H1 (cell line): Measurements from ENCODE around the gene ITGA6. TPM values are rescaled to one million over a fixed set of nuclear protein-coding genes. Genes with fewer than 3 reads are reported as not detected.

Experiments
- CTCF ChIA-PET: fragments of 300-600 bp; sonication (Branson Sonifier 250); formaldehyde crosslinking; loops from one replicate; lab custom pipeline; 2021; ENCODE audit not compliant: partially characterized antibody; lab: Charles Lee
- POLR2A ChIA-PET: fragments of 300-600 bp; sonication (Branson Sonifier 250); formaldehyde crosslinking; loops from one replicate; lab custom pipeline; 2021; ENCODE audit warnings: inconsistent platforms; ENCODE audit not compliant: partially characterized antibody; lab: Charles Lee
- DNase-seq, 2 experiments: peaks; one replicate each; pipeline versions ENCODE4 v3.0.0 to v3.0.0-alpha.2; 2010 to 2022; ENCODE audit warnings: low spot score in 2 of 2, low read depth in 1 of 2, mixed read lengths in 1 of 2
- FAIRE-seq: peaks from 2 replicates; lab custom pipeline; 2011; peaks lifted over from hg19 to GRCh38; lab: Jason Lieb, UNC
- H2AFZ ChIP-seq: 2 replicates; pipeline ENCODE4 v1.8.1; 2012; ENCODE audit warnings: low read length, inconsistent platforms
- H2AK5ac ChIP-seq: 2 replicates; pipeline ENCODE4 v1.6.1; 2013; ENCODE audit warnings: low read depth, low read length
- H2BK120ac ChIP-seq: replicated peaks from 2 replicates; pipeline ENCODE3; 2013; ENCODE audit warnings: low read depth, low read length, inconsistent platforms
- H2BK12ac ChIP-seq: 2 replicates; pipeline ENCODE4 v1.6.1; 2013; ENCODE audit warnings: low read depth, low read length
- H2BK15ac ChIP-seq: 2 replicates; pipeline ENCODE4 v1.6.1; 2013; ENCODE audit warnings: low read length
- H2BK20ac ChIP-seq: 2 replicates; pipeline ENCODE4 v1.6.1; 2013; ENCODE audit warnings: low read length
- H2BK5ac ChIP-seq: 2 replicates; pipeline ENCODE4 v1.6.1; 2013; ENCODE audit warnings: low read depth, low read length
- H3K14ac ChIP-seq: 2 replicates; pipeline ENCODE4 v1.6.1; 2013; ENCODE audit warnings: inconsistent platforms; ENCODE audit not compliant: insufficient read length
- H3K18ac ChIP-seq: 2 replicates; pipeline ENCODE4 v1.6.1; 2013; ENCODE audit warnings: low read length; ENCODE audit errors: extremely low read depth
- H3K23ac ChIP-seq: 2 replicates; pipeline ENCODE4 v1.6.1; 2013; ENCODE audit warnings: inconsistent platforms; ENCODE audit not compliant: insufficient read length
- H3K23me2 ChIP-seq: 2 replicates; pipeline ENCODE4 v1.6.1; 2013; ENCODE audit warnings: low read depth, low read length
- H3K27ac ChIP-seq: 2 replicates; pipeline ENCODE4 v1.6.1; 2011; ENCODE audit warnings: low read depth, low read length, inconsistent platforms
- H3K27me3 ChIP-seq, 4 experiments: replicated peaks in 1 of 4; 1 replicate in 1 of 4; 2 replicates in 3 of 4; pipeline versions ENCODE4 v1.6.1 to v1.8.1; 2011 to 2013; ENCODE audit warnings: low read length in 3 of 4, mild to moderate bottlenecking in 3 of 4, inconsistent platforms in 2 of 4, mixed read lengths in 2 of 4, moderate library complexity in 1 of 4; ENCODE audit not compliant: control insufficient read depth in 3 of 4, insufficient read depth in 3 of 4; ENCODE audit errors: extremely low read depth in 1 of 4
- H3K36me3 ChIP-seq, 4 experiments: 2 replicates each; pipeline versions ENCODE4 v1.6.1 to v1.8.1; 2011 to 2013; ENCODE audit warnings: mild to moderate bottlenecking in 4 of 4, low read length in 3 of 4, moderate library complexity in 2 of 4, control low read depth in 1 of 4, inconsistent platforms in 1 of 4; ENCODE audit not compliant: insufficient read depth in 4 of 4, control insufficient read depth in 2 of 4
- H3K4ac ChIP-seq: replicated peaks from 2 replicates; pipeline ENCODE3; 2013; ENCODE audit warnings: low read length, low read depth, mixed read lengths, inconsistent platforms; ENCODE audit not compliant: insufficient read length
- H3K4me1 ChIP-seq, 4 experiments: replicated peaks in 1 of 4; 1 replicate in 1 of 4; 2 replicates in 3 of 4; pipeline versions ENCODE4 v1.6.1 to v1.8.1; 2011 to 2013; ENCODE audit warnings: low read length in 3 of 4, inconsistent platforms in 2 of 4, mixed read lengths in 1 of 4; ENCODE audit not compliant: insufficient read depth in 4 of 4, control insufficient read depth in 3 of 4
- H3K4me2 ChIP-seq, 2 experiments: 2 replicates each; pipeline versions ENCODE4 v1.6.1 to v1.8.1; 2011 to 2013; ENCODE audit warnings: low read depth in 2 of 2, low read length in 2 of 2, control low read depth in 1 of 2, inconsistent platforms in 1 of 2, mild to moderate bottlenecking in 1 of 2; ENCODE audit not compliant: insufficient read depth in 1 of 2
- H3K4me3 ChIP-seq, 4 experiments: fragments of 200-600, 300-600 bp in 1 of 4; sonication (generic), shearing (Covaris generic), sonication (Bioruptor Twin) in 1 of 4; 2 replicates each; pipeline versions ENCODE4 v1.5.1 to v1.8.1; 2011 to 2016; ENCODE audit warnings: low read length in 4 of 4, low read depth in 3 of 4, control low read depth in 2 of 4, inconsistent platforms in 2 of 4, mild to moderate bottlenecking in 2 of 4, mixed read lengths in 1 of 4, moderate library complexity in 1 of 4; ENCODE audit not compliant: insufficient read depth in 2 of 4; ENCODE audit errors: extremely low read depth in 1 of 4
- H3K56ac ChIP-seq: replicated peaks from 2 replicates; pipeline ENCODE3; 2013; ENCODE audit warnings: low read depth, mild to moderate bottlenecking, mixed read lengths, low read length, inconsistent platforms; ENCODE audit not compliant: insufficient read length
- H3K79me1 ChIP-seq: 2 replicates; pipeline ENCODE4 v1.6.1; 2013; ENCODE audit warnings: low read depth, low read length, control low read depth
- H3K79me2 ChIP-seq, 2 experiments: 2 replicates each; pipeline versions ENCODE4 v1.6.1 to v1.8.1; 2012 to 2013; ENCODE audit warnings: low read length in 2 of 2, mild to moderate bottlenecking in 2 of 2, inconsistent platforms in 1 of 2; ENCODE audit not compliant: insufficient read depth in 2 of 2, control insufficient read depth in 1 of 2
- H3K9ac ChIP-seq, 4 experiments: replicated peaks in 1 of 4; 1 replicate in 1 of 4; 2 replicates in 3 of 4; pipeline versions ENCODE4 v1.6.1 to v1.8.1; 2011 to 2013; ENCODE audit warnings: low read depth in 3 of 4, low read length in 3 of 4, control low read depth in 2 of 4, mild to moderate bottlenecking in 2 of 4, moderate library complexity in 2 of 4, inconsistent platforms in 1 of 4; ENCODE audit errors: extremely low read depth in 1 of 4
- H3K9me3 ChIP-seq, 2 experiments: 2 replicates each; pipeline versions ENCODE4 v1.6.1 to v1.8.1; 2012 to 2013; ENCODE audit warnings: mild to moderate bottlenecking in 2 of 2, moderate library complexity in 2 of 2, control low read depth in 1 of 2, inconsistent platforms in 1 of 2, low read depth in 1 of 2, low read length in 1 of 2, mixed read lengths in 1 of 2; ENCODE audit not compliant: insufficient read depth in 2 of 2
- H4K20me1 ChIP-seq, 2 experiments: replicated peaks in 1 of 2; 2 replicates each; pipeline versions ENCODE3 to v1.8.1; 2011 to 2013; ENCODE audit warnings: inconsistent platforms in 2 of 2, low read length in 2 of 2, mild to moderate bottlenecking in 1 of 2; ENCODE audit not compliant: insufficient read depth in 2 of 2, control insufficient read depth in 1 of 2
- H4K5ac ChIP-seq: 2 replicates; pipeline ENCODE4 v1.6.1; 2013; ENCODE audit warnings: low read length, low read depth, mixed read lengths, inconsistent platforms; ENCODE audit not compliant: insufficient read length
- H4K8ac ChIP-seq: 2 replicates; pipeline ENCODE4 v1.8.0; 2013; ENCODE audit warnings: mild to moderate bottlenecking, moderate library complexity, low read length, inconsistent platforms; ENCODE audit not compliant: insufficient read depth; ENCODE audit errors: extremely low read depth
- H4K91ac ChIP-seq: replicated peaks from 2 replicates; pipeline ENCODE3; 2013; ENCODE audit warnings: low read length, mixed read lengths, inconsistent platforms; ENCODE audit not compliant: insufficient read length
- EZH2 ChIP-seq: fragments of 200-600 bp; sonication (generic); IDR thresholded peaks from 2 replicates; pipeline ENCODE4 v1.7.1; 2012; ENCODE audit warnings: low read depth, mild to moderate bottlenecking, moderate library complexity, low read length, inconsistent platforms; ENCODE audit not compliant: severe bottlenecking
- WGBS, 2 experiments: shearing (Covaris generic) in 1 of 2; methylation state at CpG; one replicate each; pipeline versions ENCODE4 v1.1.6 to v1.1.7; 2013 to 2015; ENCODE audit warnings: low lambda C conversion rate in 2 of 2, mixed read lengths in 2 of 2, inconsistent platforms in 1 of 2, low coverage in 1 of 2, missing lambda C conversion rate in 1 of 2; ENCODE audit not compliant: insufficient replicate concordance in 2 of 2, insufficient coverage in 1 of 2, insufficient read length in 1 of 2; ENCODE audit errors: extremely low coverage in 1 of 2, missing lambda C conversion rate in 1 of 2; 5-methylcytosine and 5-hydroxymethylcytosine counted together
- polyA plus RNA-seq, 7 experiments: library from polyadenylated mRNA; depleted of rRNA in 3 of 7; stranded (reverse) in 5 of 7; unstranded in 2 of 7; fragments of >200 nt in 5 of 7; fragments of 200-250 nt in 2 of 7; gene quantifications; 1 replicate in 5 of 7; 2 replicates in 1 of 7; 4 replicates in 1 of 7; pipeline versions ENCODE4 v1.2.1 to v1.2.3, GENCODE V29; 2011 to 2013; ENCODE audit warnings: missing spikeins in 2 of 7, mixed read lengths in 2 of 7
- total RNA-seq: library from RNA; stranded (reverse); fragmentation: NEBNext Ultra II Directional; extraction: Animal tissue kit (Norgen Biotek cat#: 25700); gene quantifications from 2 replicates; pipeline ENCODE4 v1.2.1, GENCODE V29; 2021

ITGA6 gene
- total and polyA plus RNA-seq, 2 of the 8 experiments (the other 6 are each of a cell fraction or from before 2014, with no cell fraction given): 26.9 to 118 TPM

DNA sequence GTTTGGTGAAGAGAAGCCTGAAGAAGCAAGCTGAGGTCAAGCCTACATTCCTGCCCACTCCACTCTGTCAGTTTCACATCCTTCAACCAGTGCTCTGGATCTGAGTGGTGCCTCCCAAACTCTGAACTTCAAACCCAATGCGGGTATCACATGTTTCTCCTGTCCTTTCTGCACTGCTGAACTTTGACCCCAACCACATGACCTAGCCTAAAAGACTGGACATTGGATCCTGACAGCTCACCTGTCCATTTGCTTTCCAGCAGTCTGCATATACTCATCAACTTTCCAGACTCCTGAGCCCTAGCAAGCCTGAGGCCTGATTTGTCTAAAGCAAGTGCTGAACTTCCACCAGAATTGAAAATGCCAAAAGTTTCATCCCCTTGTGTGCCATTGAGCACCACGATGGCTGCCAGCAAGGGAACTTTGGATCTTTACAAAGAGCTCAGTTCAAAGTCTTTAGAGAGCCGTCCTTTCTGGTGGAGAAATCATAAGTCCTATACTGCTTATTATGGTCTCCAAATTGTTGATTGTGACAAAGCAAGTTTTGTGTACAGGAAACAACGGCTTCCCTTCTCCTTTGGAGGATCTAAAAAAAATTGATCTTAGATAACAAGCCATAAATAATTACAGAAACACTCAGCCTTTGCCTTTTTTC, 37.6 kb upstream of the ITGA6 start:
- H3K14ac ChIP-seq: no peak overlapping the region
- no peak overlapping the region for H4K8ac ChIP-seq
- H3K79me1 ChIP-seq: no peaks in the 10 kb centered on the region
- whole genome bisulfite sequencing, 2 experiments: 91% methylated on average over 4 of the region's 4 CpGs; no CpG with 5 or more reads in 1 of the 2 experiments
- no peak overlapping the region for H3K4me3 ChIP-seq
- CTCF ChIA-PET: interaction anchor here (0.6 to 1.6 kb wide), 6 partner anchors 11 to 1391 kb away, joined by 3 to 5 read pairs (median 3); no protein-coding TSS in a partner anchor
- no peak overlapping the region for H3K9ac ChIP-seq
- no peaks in the 10 kb centered on the region for H3K23me2 ChIP-seq
- FAIRE-seq: no peak
- H3K23ac ChIP-seq: no peak overlapping the region
- no peaks in the 10 kb centered on the region for H3K79me2 ChIP-seq
- H3K56ac ChIP-seq: no peak overlapping the region
- H2BK12ac ChIP-seq: no peak overlapping the region; the same call in 1 of the 2 replicates
- POLR2A ChIA-PET: interaction anchor here (3.4 kb wide), 1 partner anchor 9 kb away, joined by 14 read pairs; no protein-coding TSS in a partner anchor
- no peaks in the 10 kb centered on the region for H3K9me3 ChIP-seq
- DNase-seq: no peak
- no peaks in the 10 kb centered on the region; a peak in 3 of 7 replicates for H3K27me3 ChIP-seq
- no peak overlapping the region for H2BK5ac ChIP-seq
- H3K36me3 ChIP-seq: no peaks in the 10 kb centered on the region
- H3K4me1 ChIP-seq: peaks cover 0 to 2% (median 0%) of the 10 kb centered on the region in 4 experiments; a peak in 1 of 7 replicates
- no peak overlapping the region for H3K27ac ChIP-seq
- no peak overlapping the region for H3K4ac ChIP-seq
- no peak overlapping the region for H4K91ac ChIP-seq
- no peak overlapping the region for H2BK15ac ChIP-seq
- H2AFZ ChIP-seq: peak overlapping the region; percentile 24; the same call in 1 of the 2 replicates
- H2BK120ac ChIP-seq: no peak overlapping the region
- H3K4me2 ChIP-seq: no peak overlapping the region
- H4K5ac ChIP-seq: no peak overlapping the region
- no peak overlapping the region for H2AK5ac ChIP-seq
- H3K18ac ChIP-seq: no peak overlapping the region
- H2BK20ac ChIP-seq: no peak overlapping the region
- no peaks in the 10 kb centered on the region for H4K20me1 ChIP-seq
- TF ChIP-seq EZH2: no peak
